ENCODE measurements around the gene CIDEA.

GRCh38 chr18:12262748-12263147 is 8.6 kb downstream of the CIDEA start:
- TF ChIP-seq ARNT (IDR thresholded peaks at IDR 0.05) (no peak), KDM1A (IDR thresholded peaks at IDR 0.05) (no peak), FOXA1 (IDR thresholded peaks at IDR 0.05; ENCODE audit: borderline replicate concordance) (no peak), FOSL1 (tag; conservative IDR thresholded peaks at IDR 0.05) (no peak), POLR2A (conservative IDR thresholded peaks at IDR 0.05) (no peak), NELFE (IDR thresholded peaks at IDR 0.05; ENCODE audit: insufficient read depth, insufficient read length) (no peak)

Data from K562 (cell line).